A549 (cell line): Measurements from ENCODE around the gene PPIE. TPM values are rescaled to one million over a fixed set of nuclear protein-coding genes. Genes with fewer than 3 reads are reported as not detected.

Experiments used
- ATAC-seq, 2 experiments: fragments of 200-7000 bp in 1 of 2; fragments of >200 bp in 1 of 2; cut with Nextera tagmentation in 1 of 2; cut with Tn5 transposase in 1 of 2; 3 replicates each; pipeline versions ENCODE4 v1.8.0 to v1.9.1; 2018 to 2020; ENCODE audit warnings: mild to moderate bottlenecking in 1 of 2, moderate library complexity in 1 of 2
- CTCF ChIA-PET: fragments of 300-600 bp; sonication (Branson Sonifier 250); formaldehyde crosslinking; extraction: SDS; loops from one replicate; lab custom pipeline; 2021; ENCODE audit warnings: antibody characterized with exemption, inconsistent platforms; lab: Yijun Ruan, JAX
- POLR2A ChIA-PET: fragments of 350-600 bp; formaldehyde crosslinking; extraction: SDS; loops from one replicate; lab custom pipeline; 2021; ENCODE audit warnings: antibody characterized with exemption, inconsistent platforms; lab: Yijun Ruan, JAX
- DNase-seq, 2 experiments: peaks; one replicate each; pipeline versions ENCODE4 v3.0.0 to v3.0.0-alpha.2; 2011 to 2016; ENCODE audit warnings: low read depth in 1 of 2, low spot score in 1 of 2
- FAIRE-seq: peaks from 2 replicates; lab custom pipeline; 2011; peaks lifted over from hg19 to GRCh38; lab: Jason Lieb, UNC
- H3K27ac ChIP-seq, 2 experiments: fragments of >200 bp; sonication (Bioruptor Twin); formaldehyde crosslinking; 3 replicates each; pipeline ENCODE4 v1.5.1; 2016 to 2017
- H3K4me1 ChIP-seq: fragments of >200 bp; sonication (Bioruptor Twin); formaldehyde crosslinking; 3 replicates; pipeline ENCODE4 v1.6.1; 2016
- H3K4me2 ChIP-seq: fragments of >200 bp; sonication (Bioruptor Twin); formaldehyde crosslinking; 3 replicates; pipeline ENCODE4 v1.6.1; 2016
- H3K4me3 ChIP-seq: fragments of >200 bp; sonication (Bioruptor Twin); formaldehyde crosslinking; 3 replicates; pipeline ENCODE4 v1.5.1; 2016
- H3K9me3 ChIP-seq: fragments of >200 bp; sonication (Bioruptor Twin); formaldehyde crosslinking; 3 replicates; pipeline ENCODE4 v1.6.1; 2016
- CBX2 ChIP-seq: fragments of 200-600 bp; sonication (generic); IDR thresholded peaks from 2 replicates; pipeline ENCODE4 v1.6.1; 2016; ENCODE audit warnings: low read depth, mild to moderate bottlenecking, borderline replicate concordance
- CBX8 ChIP-seq: fragments of 200-600 bp; sonication (generic); IDR thresholded peaks from 2 replicates; pipeline ENCODE4 v1.6.1; 2016
- CHD2 ChIP-seq: fragments of 150-350 bp; IDR thresholded peaks from 2 replicates; pipeline ENCODE4 v1.6.1; 2014; ENCODE audit warnings: low read length; ENCODE audit not compliant: partially characterized antibody
- ESRRA ChIP-seq: fragments of 150-350 bp; IDR thresholded peaks from 2 replicates; pipeline ENCODE4 v1.6.1; 2014; ENCODE audit warnings: mild to moderate bottlenecking, low read length, borderline replicate concordance
- FOSB ChIP-seq: fragments of 250-450 bp; sonication (Bioruptor Pico); IDR thresholded peaks from 2 replicates; pipeline ENCODE4 v1.5.0; 2020; ENCODE audit warnings: mild to moderate bottlenecking, moderate library complexity
- FOSL2 ChIP-seq, 2 experiments: fragments of 450-650 bp in 1 of 2; fragments of >200 bp in 1 of 2; sonication (Bioruptor Twin) in 1 of 2; formaldehyde crosslinking; IDR thresholded peaks; 2 replicates each; pipeline versions ENCODE4 v1.5.0 to v1.6.1; 2016 to 2020; ENCODE audit warnings: mild to moderate bottlenecking in 1 of 2, moderate library complexity in 1 of 2
- FOXS1 ChIP-seq: fragments of 250-450 bp; sonication (Bioruptor Pico); IDR thresholded peaks from 2 replicates; pipeline ENCODE4 v1.5.0; 2020; ENCODE audit warnings: mild to moderate bottlenecking, moderate library complexity
- HOXA7 ChIP-seq: fragments of 250-450 bp; sonication (Bioruptor Pico); IDR thresholded peaks from 2 replicates; pipeline ENCODE4 v1.5.0; 2020; ENCODE audit warnings: mild to moderate bottlenecking, moderate library complexity
- HOXB13 ChIP-seq: fragments of 250-450 bp; sonication (Bioruptor Pico); IDR thresholded peaks from 2 replicates; pipeline ENCODE4 v1.5.0; 2020; ENCODE audit warnings: low read depth, mild to moderate bottlenecking, moderate library complexity
- JUN ChIP-seq, 2 experiments: fragments of >200 bp; sonication (Bioruptor Twin); formaldehyde crosslinking; IDR thresholded peaks; 2 replicates in 1 of 2; 3 replicates in 1 of 2; pipeline ENCODE4 v1.6.1; 2016 to 2017
- KDM1A ChIP-seq: fragments of 200-600 bp; sonication (generic); IDR thresholded peaks from 2 replicates; pipeline ENCODE4 v1.6.1; 2016; ENCODE audit warnings: low read depth, mild to moderate bottlenecking
- KDM5A ChIP-seq: fragments of 200-600 bp; sonication (generic); IDR thresholded peaks from 2 replicates; pipeline ENCODE4 v1.6.1; 2016; ENCODE audit warnings: antibody characterized with exemption, mild to moderate bottlenecking
- MAZ ChIP-seq: fragments of 150-350 bp; IDR thresholded peaks from 2 replicates; pipeline ENCODE4 v1.6.1; 2014; ENCODE audit warnings: antibody characterized with exemption, low read depth, low read length, borderline replicate concordance
- NR3C1 ChIP-seq: fragments of >200 bp; sonication (Bioruptor Twin); formaldehyde crosslinking; IDR thresholded peaks from 3 replicates; pipeline ENCODE4 v1.6.1; 2017
- PHF8 ChIP-seq: fragments of 200-600 bp; sonication (generic); IDR thresholded peaks from 2 replicates; pipeline ENCODE4 v1.6.1; 2016; ENCODE audit warnings: low read depth, mild to moderate bottlenecking, antibody characterized with exemption, moderate library complexity, borderline replicate concordance
- POLR2A ChIP-seq: IDR thresholded peaks from 2 replicates; pipeline ENCODE4 v1.6.1; 2012; ENCODE audit warnings: mild to moderate bottlenecking, low read length
- POLR2AphosphoS2 ChIP-seq: conservative IDR thresholded peaks from 2 replicates; pipeline ENCODE4 v1.6.1; 2012; ENCODE audit warnings: low read length, improper control_type of control experiment, inconsistent platforms
- RARB ChIP-seq: fragments of 250-450 bp; sonication (Bioruptor Pico); IDR thresholded peaks from 2 replicates; pipeline ENCODE4 v1.8.0; 2021; ENCODE audit warnings: mild to moderate bottlenecking, moderate library complexity
- RCOR1 ChIP-seq: fragments of 150-350 bp; IDR thresholded peaks from 2 replicates; pipeline ENCODE4 v1.6.1; 2014; ENCODE audit warnings: antibody characterized with exemption, low read length, low read depth
- TFCP2L1 ChIP-seq: fragments of 250-450 bp; sonication (Bioruptor Pico); IDR thresholded peaks from 2 replicates; pipeline ENCODE4 v1.5.0; 2021; ENCODE audit warnings: mild to moderate bottlenecking
- ZC3H11A ChIP-seq: fragments of 450-650 bp; IDR thresholded peaks from 2 replicates; pipeline ENCODE4 v1.6.1; 2014; ENCODE audit warnings: antibody characterized with exemption, mild to moderate bottlenecking
- ZFP36 ChIP-seq: fragments of 450-650 bp; IDR thresholded peaks from 2 replicates; pipeline ENCODE4 v1.6.1; 2014; ENCODE audit warnings: borderline replicate concordance; ENCODE audit not compliant: partially characterized antibody
- WGBS: methylation state at CpG from one replicate; pipeline ENCODE4 v1.1.6; 2017; ENCODE audit errors: missing lambda C conversion rate; 5-methylcytosine and 5-hydroxymethylcytosine counted together
- polyA plus RNA-seq, 4 experiments: library from polyadenylated mRNA; depleted of rRNA in 3 of 4; stranded (reverse); fragments of >200 nt; fragmentation: RNase III in 1 of 4; extraction: RNeasy Plus Mini Kit Qiagen cat#74134 plus additional on column Dnase treatment in 1 of 4; gene quantifications; 2 replicates in 3 of 4; 3 replicates in 1 of 4; pipeline ENCODE4 v1.2.3, GENCODE V29; 2011 to 2017
- TF ChIP-seq, protein P1 (sequence below): IDR thresholded peaks from 2 replicates; pipeline ENCODE4 v1.6.1; 2012
- TF ChIP-seq, protein P2 (sequence below): fragments of >200 bp; sonication (Bioruptor Twin); formaldehyde crosslinking; IDR thresholded peaks from 2 replicates; pipeline ENCODE4 v1.6.1; 2016
- TF ChIP-seq, protein P3 (sequence below): IDR thresholded peaks from 2 replicates; pipeline ENCODE4 v1.6.1; 2012; ENCODE audit warnings: low read depth, borderline replicate concordance
- TF ChIP-seq, protein P4 (sequence below): fragments of >200 bp; sonication (Bioruptor Twin); formaldehyde crosslinking; IDR thresholded peaks from 3 replicates; pipeline ENCODE4 v1.5.1; 2016
- TF ChIP-seq, protein P5 (sequence below): fragments of 150-350 bp; IDR thresholded peaks from 2 replicates; pipeline ENCODE4 v1.6.1; 2014; ENCODE audit warnings: low read depth, mild to moderate bottlenecking, low read length
- TF ChIP-seq, protein P6 (sequence below): IDR thresholded peaks from 2 replicates; pipeline ENCODE4 v1.6.1; 2012

The PPIE gene
- polyA plus RNA-seq, 2 of the 4 experiments (the other 2 are of a cell fraction) = 46.6 to 75.6 TPM

DNA sequence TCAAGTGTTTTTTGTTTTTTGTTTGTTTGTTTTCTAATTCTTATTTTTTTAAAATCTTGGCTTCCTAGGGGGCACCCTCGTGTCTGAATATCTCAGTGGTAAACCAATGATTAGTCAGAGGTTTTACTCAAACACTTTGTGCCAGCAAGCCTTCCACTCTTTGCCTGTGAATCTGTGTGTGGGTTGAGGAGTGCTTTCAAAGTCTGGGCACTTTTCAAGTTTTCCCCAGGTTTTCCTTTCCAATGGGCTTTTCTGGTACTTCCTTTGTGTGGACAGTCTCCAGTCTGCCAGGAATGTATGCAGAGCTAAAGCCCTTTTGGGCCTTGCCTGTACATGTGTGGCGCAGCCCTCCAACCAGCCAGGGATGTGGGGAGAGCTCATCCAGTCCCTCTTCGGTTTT lies 9.7 kb upstream of the PPIE start (continued):
- TF ChIP-seq FOSL2 (IDR thresholded peaks at IDR 0.05) = no peak
- TF ChIP-seq FOSL2 (CRISPR knock-in tag; IDR thresholded peaks at IDR 0.05) = no peak
- no peak for TF ChIP-seq CHD2
- TF ChIP-seq CBX2 = no peak
- TF ChIP-seq POLR2AphosphoS2 = no peak

DNA sequence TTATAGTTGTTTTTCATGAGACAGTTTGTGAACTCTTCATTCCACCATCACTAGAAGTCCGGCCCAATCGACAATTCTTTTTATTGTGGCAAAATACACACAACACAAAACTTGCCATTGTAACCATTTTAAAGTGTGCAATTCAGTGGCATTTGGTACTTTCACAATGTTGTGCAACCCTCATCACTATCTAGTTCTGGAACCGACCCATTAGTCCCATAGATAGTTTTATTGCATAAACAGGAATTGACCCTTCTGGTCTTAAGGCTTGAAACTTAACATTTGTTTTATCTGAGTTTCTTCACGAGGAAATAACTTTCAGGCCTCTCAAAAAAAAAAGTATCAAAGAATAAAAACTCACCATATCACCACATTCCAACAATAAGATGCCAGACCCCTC lies 8.8 kb upstream of the PPIE start:
- FAIRE-seq (no peak), ATAC-seq (no peak), DNase-seq (no peak)
- Histone ChIP-seq H3K9me3 (no peaks in the 10 kb centered on the region), H3K27ac (no peak overlapping the region), H3K4me3 (no peak overlapping the region), H3K4me2 (no peak overlapping the region), H3K4me1 (no peaks in the 10 kb centered on the region)
- no peak for TF ChIP-seq JUN (IDR thresholded peaks at IDR 0.05)
- TF ChIP-seq, protein P1, sequence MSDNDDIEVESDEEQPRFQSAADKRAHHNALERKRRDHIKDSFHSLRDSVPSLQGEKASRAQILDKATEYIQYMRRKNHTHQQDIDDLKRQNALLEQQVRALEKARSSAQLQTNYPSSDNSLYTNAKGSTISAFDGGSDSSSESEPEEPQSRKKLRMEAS = no peak
- TF ChIP-seq KDM5A = no peak
- no peak for TF ChIP-seq CBX8
- TF ChIP-seq, protein P2, sequence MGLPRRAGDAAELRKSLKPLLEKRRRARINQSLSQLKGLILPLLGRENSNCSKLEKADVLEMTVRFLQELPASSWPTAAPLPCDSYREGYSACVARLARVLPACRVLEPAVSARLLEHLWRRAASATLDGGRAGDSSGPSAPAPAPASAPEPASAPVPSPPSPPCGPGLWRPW = no peak
- TF ChIP-seq KDM1A = no peak
- TF ChIP-seq FOSL2 (IDR thresholded peaks at IDR 0.05) = no peak
- no peak for TF ChIP-seq FOSL2 (CRISPR knock-in tag; IDR thresholded peaks at IDR 0.05)
- no peak for TF ChIP-seq TFCP2L1 (CRISPR knock-in tag)
- WGBS = 9% methylated on average over 4 of the region's 4 CpGs
- ChIA-PET POLR2A (no interaction called here), CTCF (interaction anchor here (1.0 kb wide), 1 partner anchor 10 kb away, joined by 4 read pairs; no protein-coding TSS in a partner anchor)

DNA sequence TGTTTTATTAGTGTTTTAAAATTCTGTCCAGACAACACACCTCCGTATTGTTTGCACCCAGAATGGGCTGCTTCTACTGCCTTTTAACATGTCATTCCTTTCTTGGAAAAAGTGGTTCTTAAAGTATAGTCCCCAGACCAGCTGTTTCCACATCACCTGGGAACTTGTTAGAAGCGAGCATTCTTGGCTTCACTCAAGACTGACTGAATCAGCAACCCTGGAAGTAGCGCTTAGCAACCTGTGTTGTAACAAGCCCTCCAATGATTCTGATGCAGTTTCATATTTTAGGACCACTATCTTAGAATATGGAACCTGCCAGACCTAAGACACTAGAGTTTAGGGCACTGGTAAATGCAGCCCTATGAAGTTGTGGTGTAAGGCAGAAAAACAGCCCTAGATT lies 6.0 kb upstream of the PPIE start:
- no peak for ATAC-seq
- TF ChIP-seq MAZ (no peak), HOXB13 (CRISPR knock-in tag) (no peak), HOXA7 (no peak), FOXS1 (CRISPR knock-in tag) (no peak), PHF8 (no peak), ZFP36 (no peak)
- TF ChIP-seq, protein P3, sequence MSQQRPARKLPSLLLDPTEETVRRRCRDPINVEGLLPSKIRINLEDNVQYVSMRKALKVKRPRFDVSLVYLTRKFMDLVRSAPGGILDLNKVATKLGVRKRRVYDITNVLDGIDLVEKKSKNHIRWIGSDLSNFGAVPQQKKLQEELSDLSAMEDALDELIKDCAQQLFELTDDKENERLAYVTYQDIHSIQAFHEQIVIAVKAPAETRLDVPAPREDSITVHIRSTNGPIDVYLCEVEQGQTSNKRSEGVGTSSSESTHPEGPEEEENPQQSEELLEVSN = no peak
- no peak for DNase-seq
- H3K27ac ChIP-seq = no peak overlapping the region
- no peak overlapping the region for H3K4me2 ChIP-seq
- WGBS = 33% methylated on average over 3 of the region's 3 CpGs
- no peaks in the 10 kb centered on the region for H3K9me3 ChIP-seq
- CTCF ChIA-PET = interaction anchor here (1.2 kb wide), 1 partner anchor 127 kb away, joined by 4 read pairs; no protein-coding TSS in a partner anchor
- H3K4me3 ChIP-seq = no peak overlapping the region
- POLR2A ChIA-PET = no interaction called here
- FAIRE-seq = no peak
- no peaks in the 10 kb centered on the region for H3K4me1 ChIP-seq

DNA sequence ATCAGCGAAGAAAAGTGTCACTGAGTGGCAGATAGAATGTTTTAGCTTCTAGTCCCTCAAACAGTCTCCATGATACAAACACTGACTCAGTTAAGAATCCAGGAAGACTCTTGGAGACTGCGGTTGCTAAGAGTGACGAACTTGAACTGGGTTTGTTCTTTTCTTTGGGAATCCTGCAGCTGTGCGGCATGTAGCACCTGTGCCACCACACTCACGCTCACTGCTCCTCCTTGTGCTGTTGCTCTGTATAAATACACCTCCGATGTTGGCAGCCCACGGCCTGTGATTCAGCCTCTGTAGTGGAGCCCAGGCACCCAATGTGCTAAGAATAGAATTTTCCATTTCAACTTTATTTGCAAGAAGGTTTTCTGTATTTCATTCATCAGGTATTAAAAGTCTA lies 5.5 kb upstream of the PPIE start:
- ChIA-PET POLR2A (no interaction called here), CTCF (interaction anchor here (1.2 kb wide), 1 partner anchor 127 kb away, joined by 4 read pairs; no protein-coding TSS in a partner anchor)
- WGBS = 45% methylated on average over 7 of the region's 7 CpGs
- Histone ChIP-seq H3K4me3 (no peak overlapping the region), H3K27ac (no peak overlapping the region), H3K4me1 (no peaks in the 10 kb centered on the region), H3K9me3 (no peaks in the 10 kb centered on the region), H3K4me2 (no peak overlapping the region)
- peak in 1 of 2 experiments; percentile 34; a peak in 1 of 6 replicates for ATAC-seq
- DNase-seq = no peak
- no peak for FAIRE-seq
- TF ChIP-seq POLR2AphosphoS2 (no peak), ESRRA (no peak), HOXA7 (no peak), RARB (CRISPR knock-in tag) (no peak), FOSB (no peak), RCOR1 (no peak), KDM5A (no peak), FOSL2 (IDR thresholded peaks at IDR 0.05) (no peak), FOSL2 (CRISPR knock-in tag; IDR thresholded peaks at IDR 0.05) (no peak), POLR2A (no peak), NR3C1 (no peak), ZC3H11A (no peak)
- TF ChIP-seq, protein P4, sequence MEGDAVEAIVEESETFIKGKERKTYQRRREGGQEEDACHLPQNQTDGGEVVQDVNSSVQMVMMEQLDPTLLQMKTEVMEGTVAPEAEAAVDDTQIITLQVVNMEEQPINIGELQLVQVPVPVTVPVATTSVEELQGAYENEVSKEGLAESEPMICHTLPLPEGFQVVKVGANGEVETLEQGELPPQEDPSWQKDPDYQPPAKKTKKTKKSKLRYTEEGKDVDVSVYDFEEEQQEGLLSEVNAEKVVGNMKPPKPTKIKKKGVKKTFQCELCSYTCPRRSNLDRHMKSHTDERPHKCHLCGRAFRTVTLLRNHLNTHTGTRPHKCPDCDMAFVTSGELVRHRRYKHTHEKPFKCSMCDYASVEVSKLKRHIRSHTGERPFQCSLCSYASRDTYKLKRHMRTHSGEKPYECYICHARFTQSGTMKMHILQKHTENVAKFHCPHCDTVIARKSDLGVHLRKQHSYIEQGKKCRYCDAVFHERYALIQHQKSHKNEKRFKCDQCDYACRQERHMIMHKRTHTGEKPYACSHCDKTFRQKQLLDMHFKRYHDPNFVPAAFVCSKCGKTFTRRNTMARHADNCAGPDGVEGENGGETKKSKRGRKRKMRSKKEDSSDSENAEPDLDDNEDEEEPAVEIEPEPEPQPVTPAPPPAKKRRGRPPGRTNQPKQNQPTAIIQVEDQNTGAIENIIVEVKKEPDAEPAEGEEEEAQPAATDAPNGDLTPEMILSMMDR = no peak
- TF ChIP-seq, protein P5, sequence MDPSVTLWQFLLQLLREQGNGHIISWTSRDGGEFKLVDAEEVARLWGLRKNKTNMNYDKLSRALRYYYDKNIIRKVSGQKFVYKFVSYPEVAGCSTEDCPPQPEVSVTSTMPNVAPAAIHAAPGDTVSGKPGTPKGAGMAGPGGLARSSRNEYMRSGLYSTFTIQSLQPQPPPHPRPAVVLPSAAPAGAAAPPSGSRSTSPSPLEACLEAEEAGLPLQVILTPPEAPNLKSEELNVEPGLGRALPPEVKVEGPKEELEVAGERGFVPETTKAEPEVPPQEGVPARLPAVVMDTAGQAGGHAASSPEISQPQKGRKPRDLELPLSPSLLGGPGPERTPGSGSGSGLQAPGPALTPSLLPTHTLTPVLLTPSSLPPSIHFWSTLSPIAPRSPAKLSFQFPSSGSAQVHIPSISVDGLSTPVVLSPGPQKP = no peak
- TF ChIP-seq, protein P6, sequence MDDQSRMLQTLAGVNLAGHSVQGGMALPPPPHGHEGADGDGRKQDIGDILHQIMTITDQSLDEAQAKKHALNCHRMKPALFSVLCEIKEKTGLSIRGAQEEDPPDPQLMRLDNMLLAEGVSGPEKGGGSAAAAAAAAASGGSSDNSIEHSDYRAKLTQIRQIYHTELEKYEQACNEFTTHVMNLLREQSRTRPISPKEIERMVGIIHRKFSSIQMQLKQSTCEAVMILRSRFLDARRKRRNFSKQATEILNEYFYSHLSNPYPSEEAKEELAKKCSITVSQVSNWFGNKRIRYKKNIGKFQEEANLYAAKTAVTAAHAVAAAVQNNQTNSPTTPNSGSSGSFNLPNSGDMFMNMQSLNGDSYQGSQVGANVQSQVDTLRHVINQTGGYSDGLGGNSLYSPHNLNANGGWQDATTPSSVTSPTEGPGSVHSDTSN = no peak
- TF ChIP-seq, protein P2 = no peak
